ENCODE results near the gene FAM83G. TPM values are rescaled to one million over a fixed set of nuclear protein-coding genes. Genes with fewer than 3 reads are reported as not detected.

FAM83G gene
- total and polyA plus RNA-seq, 8 donors = 5.6 to 12.9 (median 9.4) TPM

DNA sequence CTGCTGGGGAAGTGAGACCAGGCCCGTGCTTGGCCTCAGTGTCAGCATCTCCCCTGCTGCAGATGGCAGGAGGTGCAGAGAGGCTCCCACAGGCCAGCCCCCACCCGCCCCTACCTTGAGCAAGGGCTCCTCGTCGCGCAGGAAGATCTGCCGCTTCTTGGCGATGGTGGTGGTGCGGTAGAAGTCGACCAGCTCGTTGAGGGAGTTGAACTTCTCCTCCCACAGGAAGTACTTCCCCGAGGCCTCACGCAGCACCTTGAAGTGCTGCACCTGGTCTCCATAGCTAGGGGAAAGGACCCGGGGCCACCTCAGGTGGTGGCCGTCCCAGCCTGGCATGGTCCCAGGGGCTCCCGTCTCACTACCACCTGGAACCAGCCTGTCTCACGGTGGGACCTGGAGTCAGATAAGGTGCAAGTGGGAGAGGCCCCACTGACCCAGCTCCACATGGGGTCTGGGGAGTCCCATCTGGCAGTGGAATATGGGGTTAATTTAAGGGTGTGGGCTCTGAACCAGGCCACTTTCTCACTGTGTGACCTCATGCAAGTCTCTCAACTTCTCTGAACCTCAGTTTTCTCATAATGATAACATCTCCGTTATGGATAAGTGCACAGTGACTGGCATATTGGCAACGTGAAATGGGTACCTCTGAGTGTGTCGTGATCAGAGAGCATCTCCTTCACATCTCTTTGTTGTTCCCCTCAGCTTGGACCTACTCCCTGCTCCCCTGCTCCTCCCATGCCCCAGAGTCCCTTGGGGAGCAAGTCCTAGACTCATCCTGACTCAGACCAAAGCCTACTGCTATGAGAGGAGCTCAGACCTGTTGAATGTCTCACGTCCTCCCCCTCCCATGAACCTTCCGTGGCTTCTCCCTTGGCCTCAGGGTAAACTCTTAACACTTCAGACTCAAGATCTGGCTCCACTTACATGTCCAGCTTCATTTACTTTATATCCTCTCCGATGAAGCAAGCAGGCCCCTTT is 19.8 kb upstream of the FAM83G start:
- peak in 4 of 6 donors; percentile 10 to 51 (median 22) for DNase-seq
- Histone ChIP-seq H3K4me3 (no peak overlapping the region), H3K9me3 (no peaks in the 10 kb centered on the region), H3K36me3 (no peaks in the 10 kb centered on the region), H3K27ac (no peak overlapping the region), H3K27me3 (no peaks in the 10 kb centered on the region), H3K4me1 (no peaks in the 10 kb centered on the region)
- TF ChIP-seq CTCF (IDR thresholded peaks at IDR 0.05) = no peak
- 76 to 80% methylated on average over 22 of the region's 22 CpGs for WGBS, 2 donors
- FAIRE-seq = no peak
- intact Hi-C loops (cut with DNase I) = no loop called here
- ATAC-seq = no peak

DNA sequence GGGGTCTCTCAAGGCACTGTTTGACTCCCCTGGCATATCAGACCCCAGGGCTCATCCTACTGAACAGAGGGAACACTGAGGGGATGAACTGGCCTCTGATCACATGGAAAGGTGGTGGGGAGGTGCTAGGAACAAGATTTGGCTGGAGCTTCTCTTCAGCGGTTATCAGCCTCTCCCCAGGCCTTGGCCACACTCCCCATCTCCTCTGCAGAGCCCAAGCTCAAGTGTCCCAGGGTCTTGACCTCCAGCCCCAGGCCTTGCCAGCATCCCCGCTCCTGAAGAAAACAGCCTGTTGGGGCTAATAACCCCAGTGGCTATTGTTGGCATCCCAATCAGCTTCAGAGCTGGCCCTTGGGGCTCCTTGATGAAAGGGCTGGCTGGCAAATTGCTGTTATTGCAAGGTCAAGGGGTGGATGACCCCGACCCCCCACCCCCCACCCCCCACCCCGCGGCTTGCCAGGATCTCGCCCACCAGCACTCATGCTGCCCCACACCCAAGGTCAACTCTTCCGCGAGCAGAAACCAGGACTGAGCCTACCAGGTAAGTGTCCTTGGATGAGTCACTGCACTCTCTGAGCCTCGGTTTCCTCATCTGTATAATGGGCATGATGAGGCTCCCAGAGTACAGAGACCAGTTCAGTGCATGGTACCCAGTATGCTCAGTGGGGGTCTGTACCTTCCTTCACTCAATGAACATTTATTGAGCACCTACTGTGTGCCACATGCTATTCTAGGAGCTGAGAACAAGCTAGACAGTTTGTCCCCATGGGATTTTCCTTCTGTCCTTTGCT is 18.8 kb upstream of the FAM83G start:
- Histone ChIP-seq H3K4me3 (no peak overlapping the region), H3K27ac (no peak overlapping the region), H3K9me3 (no peaks in the 10 kb centered on the region), H3K4me1 (no peaks in the 10 kb centered on the region), H3K27me3 (no peaks in the 10 kb centered on the region), H3K36me3 (no peaks in the 10 kb centered on the region)
- DNase-seq = peak in 3 of 6 donors; percentile 17 to 27 (median 24)
- WGBS, 2 donors = 53 to 63% methylated on average over 8 to 9 of the region's 9 CpGs
- intact Hi-C loops (cut with DNase I) = no loop called here
- TF ChIP-seq CTCF (IDR thresholded peaks at IDR 0.05) = no peak
- no peak for ATAC-seq
- FAIRE-seq = no peak

- intact Hi-C loops (cut with DNase I) = no loop called here
- H3K9me3 ChIP-seq = no peaks in the 10 kb centered on the region
- H3K27me3 ChIP-seq = no peaks in the 10 kb centered on the region
- H3K36me3 ChIP-seq = no peaks in the 10 kb centered on the region
- DNase-seq = peak in 2 of 6 donors; percentile 10 to 34
- TF ChIP-seq CTCF (IDR thresholded peaks at IDR 0.05) = no peak
- no peak for ATAC-seq
- FAIRE-seq = no peak
- 91 to 95% methylated on average over 6 of the region's 6 CpGs for WGBS, 2 donors
- no peak overlapping the region for H3K27ac ChIP-seq
- H3K4me1 ChIP-seq = no peaks in the 10 kb centered on the region
- no peak overlapping the region for H3K4me3 ChIP-seq
These were observed 18.2 kb upstream of the FAM83G start for GRCh38 chr17:19022747-19023146.

DNA sequence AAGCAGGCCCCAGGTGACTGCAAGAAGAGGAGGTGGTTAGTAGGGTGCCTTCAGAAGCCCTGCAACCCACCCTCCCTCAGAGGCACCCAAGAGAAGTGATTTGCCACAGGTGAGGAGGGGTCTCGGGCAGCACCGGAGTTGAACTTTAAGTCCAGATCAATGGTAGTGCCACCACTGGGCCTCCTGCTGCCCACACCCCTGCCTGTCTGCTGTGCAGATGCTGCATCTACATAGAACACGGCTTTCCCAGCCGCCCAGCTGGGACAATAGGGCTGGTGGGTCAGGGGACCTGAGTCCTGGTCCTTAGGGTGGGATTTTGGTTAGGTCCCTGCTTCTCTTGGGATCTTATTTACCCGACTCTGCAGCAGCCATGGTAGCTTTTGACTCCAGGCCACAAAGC is 17.6 kb upstream of the FAM83G start:
- H3K27me3 ChIP-seq = no peaks in the 10 kb centered on the region
- no peak overlapping the region for H3K27ac ChIP-seq
- WGBS, 2 donors = 84 to 85% methylated on average over 5 of the region's 5 CpGs
- TF ChIP-seq CTCF (IDR thresholded peaks at IDR 0.05) = no peak
- ATAC-seq = no peak
- intact Hi-C loops (cut with DNase I) = no loop called here
- DNase-seq = peak in 2 of 6 donors; percentile 4 to 35
- no peaks in the 10 kb centered on the region for H3K4me1 ChIP-seq
- no peaks in the 10 kb centered on the region for H3K36me3 ChIP-seq
- FAIRE-seq = no peak
- no peak overlapping the region for H3K4me3 ChIP-seq
- no peaks in the 10 kb centered on the region for H3K9me3 ChIP-seq

Measured in pancreas (tissue), 10 donors.